Astrocyte (in vitro differentiated cells and primary cell): ENCODE data around the gene TBATA.

Source experiments
- EZH2 ChIP-seq: IDR thresholded peaks from 2 replicates; pipeline ENCODE4 v1.6.1; 2012; ENCODE audit warnings: mild to moderate bottlenecking, low read length, inconsistent platforms; ENCODE audit not compliant: insufficient read depth
- TF ChIP-seq, protein P1 (sequence below): IDR thresholded peaks from 2 replicates; pipeline ENCODE4 v1.5.1; 2011; ENCODE audit warnings: low read depth, mild to moderate bottlenecking, inconsistent platforms, low read length, moderate library complexity; ENCODE audit not compliant: insufficient read depth

DNA sequence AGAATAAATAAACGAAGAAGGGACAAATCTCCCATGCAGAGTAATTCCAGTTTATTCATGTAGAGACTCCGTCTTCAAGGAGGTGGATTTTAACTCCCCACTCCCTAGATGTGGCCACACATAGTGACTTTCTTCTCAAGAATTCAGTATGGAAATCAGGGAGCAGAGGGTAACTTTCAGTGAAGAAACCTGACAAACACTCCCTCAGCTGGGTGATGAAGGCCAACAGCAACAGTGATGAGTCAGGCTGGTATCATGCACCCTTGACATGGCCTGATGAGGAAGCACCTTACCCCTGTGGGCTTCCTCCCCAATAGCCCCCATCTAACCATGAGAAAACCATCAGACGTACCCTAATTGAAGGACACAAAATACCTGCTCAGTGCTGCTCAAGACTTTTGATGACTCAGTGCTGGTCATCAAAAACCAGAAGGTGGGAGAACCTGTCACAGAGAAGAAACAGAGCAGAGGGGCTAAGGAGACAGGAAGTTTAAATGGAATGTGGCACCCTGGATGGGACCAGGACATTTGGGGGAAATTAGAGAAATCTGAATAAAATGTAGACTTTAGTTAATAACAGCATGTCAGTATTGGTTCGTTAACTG, 62.3 kb downstream of the TBATA start:
- TF ChIP-seq, protein P1, sequence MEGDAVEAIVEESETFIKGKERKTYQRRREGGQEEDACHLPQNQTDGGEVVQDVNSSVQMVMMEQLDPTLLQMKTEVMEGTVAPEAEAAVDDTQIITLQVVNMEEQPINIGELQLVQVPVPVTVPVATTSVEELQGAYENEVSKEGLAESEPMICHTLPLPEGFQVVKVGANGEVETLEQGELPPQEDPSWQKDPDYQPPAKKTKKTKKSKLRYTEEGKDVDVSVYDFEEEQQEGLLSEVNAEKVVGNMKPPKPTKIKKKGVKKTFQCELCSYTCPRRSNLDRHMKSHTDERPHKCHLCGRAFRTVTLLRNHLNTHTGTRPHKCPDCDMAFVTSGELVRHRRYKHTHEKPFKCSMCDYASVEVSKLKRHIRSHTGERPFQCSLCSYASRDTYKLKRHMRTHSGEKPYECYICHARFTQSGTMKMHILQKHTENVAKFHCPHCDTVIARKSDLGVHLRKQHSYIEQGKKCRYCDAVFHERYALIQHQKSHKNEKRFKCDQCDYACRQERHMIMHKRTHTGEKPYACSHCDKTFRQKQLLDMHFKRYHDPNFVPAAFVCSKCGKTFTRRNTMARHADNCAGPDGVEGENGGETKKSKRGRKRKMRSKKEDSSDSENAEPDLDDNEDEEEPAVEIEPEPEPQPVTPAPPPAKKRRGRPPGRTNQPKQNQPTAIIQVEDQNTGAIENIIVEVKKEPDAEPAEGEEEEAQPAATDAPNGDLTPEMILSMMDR, result no peak
- TF ChIP-seq EZH2, result no peak
